NCI-H2029 treated with DMSO at 0.1 percent for 48 hours (cell line): Measurements from ENCODE around the gene SOX6.

Experiments
- DNase-seq: peaks from one replicate; lab custom pipeline; 2025; lab: John Stamatoyannopoulos, UW

The SOX6 gene

GRCh38 chr11:16364254-16364653, 7.9 kb upstream of the SOX6 start:
- DNase-seq = no peak

GRCh38 chr11:16363706-16364105, 7.4 kb upstream of the SOX6 start:
- no peak for DNase-seq

- DNase-seq = no peak
These were observed 4.9 kb upstream of the SOX6 start for GRCh38 chr11:16361108-16361865.

GRCh38 chr11:16359369-16359768, 3.0 kb upstream of the SOX6 start:
- DNase-seq = no peak

GRCh38 chr11:16358726-16359125, 2.4 kb upstream of the SOX6 start:
- no peak for DNase-seq

- no peak for DNase-seq
These were observed 1.4 kb upstream of the SOX6 start for GRCh38 chr11:16357775-16358174.

- DNase-seq = no peak
These were observed 531 bp upstream of the SOX6 start for GRCh38 chr11:16356761-16357393.

GRCh38 chr11:16352707-16353106, 3.6 kb downstream of the SOX6 start:
- no peak for DNase-seq

- no peak for DNase-seq
These were observed 6.2 kb downstream of the SOX6 start for GRCh38 chr11:16350125-16350524.

GRCh38 chr11:16347928-16348685, 8.2 kb downstream of the SOX6 start:
- no peak for DNase-seq

- no peak for DNase-seq
These were observed 9.4 kb downstream of the SOX6 start for GRCh38 chr11:16346975-16347374.

GRCh38 chr11:16341853-16342252, 14.5 kb downstream of the SOX6 start:
- DNase-seq = no peak

- no peak for DNase-seq
These were observed 18.0 kb downstream of the SOX6 start for GRCh38 chr11:16338393-16338792.

- no peak for DNase-seq
These were observed 18.7 kb downstream of the SOX6 start for GRCh38 chr11:16337421-16338213.

GRCh38 chr11:16336721-16337120, 19.6 kb downstream of the SOX6 start:
- DNase-seq = no peak

GRCh38 chr11:16336204-16336603, 20.1 kb downstream of the SOX6 start:
- DNase-seq = no peak

- no peak for DNase-seq
These were observed 20.9 kb downstream of the SOX6 start for GRCh38 chr11:16335236-16335962.

GRCh38 chr11:16326679-16327297, 29.6 kb downstream of the SOX6 start:
- DNase-seq = no peak

GRCh38 chr11:16322190-16322589, 34.2 kb downstream of the SOX6 start:
- no peak for DNase-seq

GRCh38 chr11:16321148-16321547, 35.2 kb downstream of the SOX6 start:
- no peak for DNase-seq

GRCh38 chr11:16318320-16318719, 38.0 kb downstream of the SOX6 start:
- DNase-seq = no peak
